ENCODE measurements around the gene SRRM5.
"Not testable (repeated sequence)": the region's sequence is repeated elsewhere in the genome, so short reads cannot be mapped to it uniquely, and the experiment has no call there.

The SRRM5 gene

GRCh38 chr19:43589678-43590077 is 22.2 kb upstream of the SRRM5 start:
- DNase-seq (ENCODE audit: low read depth in 1 of 2, low spot score in 1 of 2) = no peak

- no peak for DNase-seq (ENCODE audit: low read depth in 1 of 2, low spot score in 1 of 2)
Observed at GRCh38 chr19:43591904-43592772, 19.8 kb upstream of the SRRM5 start.

GRCh38 chr19:43592800-43593350 is 19.0 kb upstream of the SRRM5 start:
- DNase-seq (ENCODE audit: low read depth in 1 of 2, low spot score in 1 of 2) = no peak

GRCh38 chr19:43594081-43594697 is 17.7 kb upstream of the SRRM5 start:
- DNase-seq (ENCODE audit: low read depth in 1 of 2, low spot score in 1 of 2) = no peak

- peak; percentile 42 to 53 for DNase-seq (ENCODE audit: low read depth in 1 of 2, low spot score in 1 of 2)
Observed at GRCh38 chr19:43594710-43595604, 16.9 kb upstream of the SRRM5 start.

GRCh38 chr19:43595605-43595998 is 16.3 kb upstream of the SRRM5 start:
- DNase-seq (ENCODE audit: low read depth in 1 of 2, low spot score in 1 of 2) = no peak

GRCh38 chr19:43595999-43596841 is 15.7 kb upstream of the SRRM5 start, which contains the start of the genes IRGQ and ZNF576:
Gene IRGQ (minus strand): TSS chr19:43596134. CDS start chr19:43595338, 796 bp downstream.
Gene ZNF576 (plus strand): TSS chr19:43596595. CDS start chr19:43597109, 514 bp downstream.
- DNase-seq (ENCODE audit: low read depth in 1 of 2, low spot score in 1 of 2) = peak; percentile 100

- DNase-seq (ENCODE audit: low read depth in 1 of 2, low spot score in 1 of 2) = no peak
Observed at GRCh38 chr19:43596842-43597461, 14.9 kb upstream of the SRRM5 start.

GRCh38 chr19:43597876-43598275 is 14.0 kb upstream of the SRRM5 start:
- no peak for DNase-seq (ENCODE audit: low read depth in 1 of 2, low spot score in 1 of 2)

- no peak for DNase-seq (ENCODE audit: low read depth in 1 of 2, low spot score in 1 of 2)
Observed at GRCh38 chr19:43598445-43599240, 13.2 kb upstream of the SRRM5 start.

GRCh38 chr19:43599635-43600295 is 12.1 kb upstream of the SRRM5 start:
- DNase-seq (ENCODE audit: low read depth in 1 of 2, low spot score in 1 of 2) = no peak

GRCh38 chr19:43600326-43600725 is 11.6 kb upstream of the SRRM5 start:
- DNase-seq (ENCODE audit: low read depth in 1 of 2, low spot score in 1 of 2) = not testable (repeated sequence)

- DNase-seq (ENCODE audit: low read depth in 1 of 2, low spot score in 1 of 2) = no peak
Observed at GRCh38 chr19:43605875-43606568, 5.9 kb upstream of the SRRM5 start.

- no peak for DNase-seq (ENCODE audit: low read depth in 1 of 2, low spot score in 1 of 2)
Observed at GRCh38 chr19:43606569-43607229, 5.2 kb upstream of the SRRM5 start.

GRCh38 chr19:43607238-43608205 is 4.4 kb upstream of the SRRM5 start:
- DNase-seq (ENCODE audit: low read depth in 1 of 2, low spot score in 1 of 2) = no peak

GRCh38 chr19:43609872-43610271 is 2.0 kb upstream of the SRRM5 start:
- no peak for DNase-seq (ENCODE audit: low read depth in 1 of 2, low spot score in 1 of 2)

All from activated T-helper 1 cell treated with anti-CD3 and anti-CD28 coated beads, Interleukin-2, amount 50 U/mL, for 16 hours (primary cell).